Posterior vena cava (tissue), 2 donors: ENCODE data around the gene SLC29A4. TPM values are rescaled to one million over a fixed set of nuclear protein-coding genes. Genes with fewer than 3 reads are reported as not detected.
"Not testable (repeated sequence)": the region's sequence is repeated elsewhere in the genome, so short reads cannot be mapped to it uniquely, and the experiment has no call there.

ENCODE experiments used
- DNase-seq: peaks from one replicate; pipeline ENCODE4 v3.0.0-alpha.2; 2020; ENCODE audit warnings: low spot score
- intact Hi-C, 2 donors: fragments of 100-400 bp; cut with DNase I; formaldehyde crosslinking; loops; one replicate each; pipeline versions ENCODE4 v1.14.1 to v1.14.2; 2022 to 2023
- long read RNA-seq, 2 donors: library from polyadenylated mRNA; unstranded; transcript quantifications; one replicate each; pipeline ENCODE4 v2.0.0, GENCODE V29; 2020 to 2021
- total RNA-seq, 2 donors: library from RNA; stranded (reverse); fragmentation: NEBNext Ultra II Directional; extraction: Animal tissue kit (Norgen Biotek cat#: 25700); gene quantifications; one replicate each; pipeline ENCODE4 v1.2.1, GENCODE V29; 2021
- donor health status: DM: yes; HTN: yes; CAD: no.
- donor health status: DM: yes; HTN: yes; CAD: no.

Gene SLC29A4
- total RNA-seq = 1 to 10 TPM in 1 of 2 donors, under 1 TPM in 1; 0.90 to 1.4 TPM
- long read RNA-seq, donor 1, full-length matches to known transcripts = 1 of 2 reads
- long read RNA-seq, donor 1, partial matches to known transcripts = 1 of 2 reads
- long read RNA-seq, donor 1, other reads (novel, unspliced or antisense) = 0 of 2 reads
- long read RNA-seq, donor 2 = 0 reads

DNA sequence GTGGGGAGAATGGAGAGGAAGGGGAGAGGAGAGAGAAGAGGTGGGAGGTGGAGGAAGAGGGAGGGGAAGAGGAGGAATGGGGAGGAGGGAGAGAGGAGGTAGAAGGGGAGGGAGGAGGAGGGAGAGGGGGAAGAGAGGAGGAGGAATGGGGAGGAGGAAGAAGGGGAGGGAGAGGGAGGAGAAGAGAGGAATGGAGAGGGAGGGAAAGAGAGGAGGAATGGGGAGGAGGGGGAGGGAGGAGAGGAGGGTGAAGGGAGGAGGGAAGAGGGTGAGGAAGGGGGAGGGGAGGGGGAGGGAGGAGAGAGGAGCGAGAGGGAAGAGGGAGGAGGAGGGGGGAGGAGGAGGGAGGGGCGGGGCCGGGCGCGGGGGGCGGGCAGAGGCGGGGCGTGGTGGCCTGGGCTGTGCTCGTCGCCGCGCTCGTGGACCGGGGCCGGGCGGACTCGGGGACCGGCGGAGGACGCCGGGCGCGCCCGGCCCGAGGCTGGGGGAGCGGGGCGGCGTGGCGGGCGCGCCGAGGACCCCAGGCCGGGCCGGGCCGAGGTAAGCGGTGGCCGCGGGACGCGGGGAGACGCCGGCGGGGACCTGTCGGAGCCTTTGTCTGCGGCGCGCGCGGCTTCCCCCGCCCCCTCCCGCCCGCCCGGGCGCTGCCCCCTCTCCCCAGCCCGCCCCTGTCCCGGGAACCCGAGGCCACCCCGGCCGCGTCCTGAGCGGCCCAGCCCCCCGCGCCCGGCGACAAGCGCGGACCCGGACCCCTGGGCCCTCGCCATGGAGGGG is at the start of gene SLC29A4:
Gene SLC29A4 (plus strand): TSS at position 401 of the 774 bp plus-strand sequence. CDS start 4,874 bp downstream, outside the sequence.
- intact Hi-C loops = no loop called here
- DNase-seq = no peak

DNA sequence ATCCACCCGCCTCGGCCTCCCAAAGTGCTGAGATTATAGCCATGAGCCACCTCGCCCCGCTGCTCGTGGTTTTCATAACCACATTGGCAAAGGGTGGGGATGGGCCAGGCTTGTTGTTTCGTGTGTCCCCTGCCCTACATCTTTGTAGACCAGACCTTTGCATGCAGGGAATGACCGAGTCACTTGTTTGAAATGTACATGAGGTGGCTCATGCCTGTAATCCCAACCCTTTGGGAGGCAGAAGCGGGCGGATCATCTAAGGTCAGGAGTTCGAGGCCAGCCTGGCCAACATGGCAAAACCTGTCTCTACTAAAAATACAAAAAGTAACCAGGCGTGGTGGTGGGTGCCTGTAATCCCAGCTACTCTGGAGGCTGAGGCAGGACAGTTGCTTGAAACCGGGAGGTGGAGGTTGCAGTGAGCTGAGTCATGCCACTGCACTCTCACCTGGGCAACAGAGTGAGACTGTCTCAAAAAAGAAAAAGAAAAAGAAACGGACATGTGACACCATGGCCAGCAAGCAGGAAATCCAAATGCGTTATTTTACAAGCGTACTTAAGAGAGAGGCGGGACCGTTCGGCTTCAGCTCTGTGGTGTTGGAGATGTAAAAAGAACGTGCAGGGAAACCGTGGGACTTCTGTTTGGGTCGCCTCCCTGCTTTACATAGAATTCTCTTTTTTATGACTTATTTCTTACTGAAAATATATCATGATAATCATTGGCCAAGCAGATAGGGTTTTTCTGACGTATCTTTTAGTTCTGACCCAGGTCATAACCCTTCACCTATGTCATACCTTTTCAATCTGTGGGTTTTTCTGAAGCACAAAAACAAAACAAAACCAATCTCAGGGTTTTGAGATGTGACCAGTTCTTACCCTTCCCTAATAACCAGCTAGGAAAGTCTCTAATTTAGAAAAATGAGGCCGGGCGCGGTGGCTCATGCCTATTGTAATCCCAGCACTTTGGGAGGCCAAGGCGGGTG is 47.6 kb upstream of the SLC29A4 start:
- intact Hi-C loops = loop anchor here in 1 of 2 donors (5.0 kb wide), 1 partner anchor 217 kb away; no protein-coding TSS in a partner anchor
- DNase-seq = no peak

DNA sequence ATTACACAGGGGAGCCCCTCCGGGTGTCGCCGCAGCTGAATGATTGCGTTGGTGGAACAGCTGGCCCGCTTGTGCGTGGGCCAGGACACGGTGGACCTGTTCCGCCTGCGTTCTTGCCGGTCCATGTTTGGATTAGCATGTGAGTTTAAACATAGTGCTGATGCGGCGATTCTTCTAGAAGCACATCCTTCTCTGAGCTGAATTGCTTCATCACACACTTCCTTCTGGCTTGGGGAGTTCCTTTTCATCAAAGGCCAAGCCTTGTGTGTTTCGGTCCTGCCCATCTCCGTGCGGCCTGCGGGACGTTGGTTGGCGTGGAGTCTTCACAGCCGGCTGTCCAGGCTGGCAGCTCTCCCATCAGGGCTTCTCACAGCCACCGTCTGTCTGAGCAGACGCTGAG is 45.5 kb upstream of the SLC29A4 start:
- intact Hi-C loops = loop anchor here in 1 of 2 donors (5.0 kb wide), 1 partner anchor 215 kb away; no protein-coding TSS in a partner anchor
- peak; percentile 89 for DNase-seq

DNA sequence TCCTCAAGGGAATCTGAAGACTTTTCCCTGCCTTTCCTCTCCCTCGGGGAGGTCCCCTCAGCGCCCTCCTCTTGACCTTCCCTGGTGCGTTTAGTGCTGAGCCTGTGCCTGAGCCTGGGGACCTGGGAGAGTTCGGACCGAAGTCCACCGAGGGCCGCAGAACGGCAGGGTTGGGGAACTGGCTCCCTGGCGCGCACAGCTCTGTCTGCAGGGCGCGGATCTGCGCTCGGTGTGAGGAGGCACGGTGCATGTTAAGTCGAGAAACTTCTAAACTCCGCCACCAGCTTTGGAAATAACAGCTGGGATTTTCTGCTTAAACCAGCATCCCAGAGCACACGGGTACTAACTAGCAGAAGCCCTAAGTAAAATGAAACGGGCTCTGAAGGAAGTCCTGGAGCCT is 44.2 kb upstream of the SLC29A4 start:
- intact Hi-C loops = loop anchor here in 1 of 2 donors (5.0 kb wide), 1 partner anchor 214 kb away; no protein-coding TSS in a partner anchor

GRCh38 chr7:5243261-5243660 is 39.5 kb upstream of the SLC29A4 start:
- intact Hi-C loops = no loop called here
- DNase-seq = no peak

More for the DNA sequence above, 44.2 kb upstream of the SLC29A4 start:
- DNase-seq = no peak

- intact Hi-C loops = no loop called here
- peak; percentile 89 for DNase-seq
Observed at GRCh38 chr7:5248201-5248885, 34.4 kb upstream of the SLC29A4 start.

DNA sequence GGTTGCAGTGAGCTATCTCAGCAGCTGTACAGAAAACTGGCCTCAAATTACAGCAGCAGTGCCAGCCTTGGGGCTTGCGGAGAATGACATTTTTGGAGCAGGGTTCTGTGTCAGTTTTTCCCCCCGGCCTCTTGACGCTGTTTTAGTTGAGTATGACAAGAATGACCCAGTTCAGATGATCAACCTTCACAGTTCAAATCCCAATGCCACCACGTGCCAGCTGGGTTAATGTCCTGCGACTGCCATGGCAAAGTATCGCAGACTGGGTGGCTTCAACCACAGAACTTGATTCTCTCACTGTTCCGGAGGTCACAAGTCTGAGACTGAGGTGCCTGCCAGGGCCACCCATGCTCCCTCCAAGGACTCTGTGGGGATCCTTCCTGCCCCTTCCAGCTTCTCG is 32.0 kb upstream of the SLC29A4 start:
- DNase-seq, intact Hi-C loops: not testable (repeated sequence)

DNA sequence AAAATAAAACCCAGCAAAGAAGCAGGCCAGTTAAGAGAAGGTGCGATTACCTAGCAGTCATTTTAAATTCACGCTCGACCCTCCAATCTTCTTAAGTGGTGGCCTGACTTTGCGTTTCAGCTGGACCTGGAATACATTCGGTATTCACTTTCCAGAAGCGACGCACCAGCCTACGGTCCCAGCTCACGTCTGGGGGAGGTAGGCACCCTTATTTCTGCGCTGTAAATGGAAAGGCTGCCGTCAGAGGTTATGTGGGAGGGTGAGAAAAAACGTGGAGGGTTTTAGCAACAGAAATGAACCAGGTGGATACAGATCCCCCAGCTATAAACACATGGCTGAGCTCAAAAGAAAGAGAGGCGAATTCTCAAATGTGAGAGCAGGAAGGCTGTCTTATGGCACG is 29.2 kb upstream of the SLC29A4 start:
- intact Hi-C loops = not testable (repeated sequence)

DNA sequence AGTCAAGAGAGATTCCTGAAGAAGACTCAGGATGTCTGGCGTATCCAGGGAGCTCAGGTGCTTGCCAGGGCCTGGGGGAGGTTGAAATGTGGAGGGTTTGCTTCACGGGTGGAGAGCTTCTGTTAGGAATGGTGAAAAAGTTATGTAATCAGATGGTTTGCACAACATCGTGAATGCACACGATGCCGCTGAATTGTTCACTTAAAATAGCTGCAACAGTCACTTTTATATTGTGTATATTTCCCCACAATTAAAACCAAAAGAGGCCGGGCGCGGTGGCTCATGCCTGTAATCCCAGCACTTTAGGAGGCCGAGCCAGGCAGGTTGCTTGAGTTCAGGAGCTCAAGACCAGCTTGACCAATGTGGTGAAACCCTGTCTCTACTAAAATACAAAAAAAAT is 28.4 kb upstream of the SLC29A4 start:
- DNase-seq, intact Hi-C loops: not testable (repeated sequence)

More for the DNA sequence above, 29.2 kb upstream of the SLC29A4 start:
- DNase-seq = not testable (repeated sequence)

GRCh38 chr7:5255832-5256231 is 26.9 kb upstream of the SLC29A4 start:
- intact Hi-C loops = no loop called here
- no peak for DNase-seq

DNA sequence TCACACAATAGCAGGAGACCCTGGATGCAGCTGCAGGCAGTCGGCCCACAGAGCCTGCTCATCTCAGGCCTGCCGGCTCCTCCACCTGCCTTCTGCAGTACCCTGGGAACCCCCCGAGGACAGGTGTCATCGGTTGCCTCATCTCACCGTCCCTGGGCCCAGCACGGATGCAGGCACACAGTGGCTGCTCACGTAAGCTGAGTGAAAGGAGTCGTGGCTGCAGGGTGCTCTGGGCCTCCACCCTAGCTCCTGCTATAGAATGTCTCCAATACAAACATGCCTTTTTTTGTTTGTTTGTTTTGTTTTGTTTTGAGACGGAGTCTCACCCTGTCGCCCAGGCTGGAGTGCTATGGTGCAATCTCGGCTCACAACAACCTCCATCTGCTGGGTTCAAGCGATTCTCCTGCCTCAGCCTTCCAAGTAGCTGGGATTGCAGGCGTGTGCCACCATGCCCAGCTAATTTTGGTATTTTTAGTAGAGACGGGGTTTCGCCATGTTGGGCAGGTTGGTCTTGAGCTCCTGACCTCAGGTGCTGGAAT is 22.1 kb upstream of the SLC29A4 start:
- DNase-seq, intact Hi-C loops: not testable (repeated sequence)

DNA sequence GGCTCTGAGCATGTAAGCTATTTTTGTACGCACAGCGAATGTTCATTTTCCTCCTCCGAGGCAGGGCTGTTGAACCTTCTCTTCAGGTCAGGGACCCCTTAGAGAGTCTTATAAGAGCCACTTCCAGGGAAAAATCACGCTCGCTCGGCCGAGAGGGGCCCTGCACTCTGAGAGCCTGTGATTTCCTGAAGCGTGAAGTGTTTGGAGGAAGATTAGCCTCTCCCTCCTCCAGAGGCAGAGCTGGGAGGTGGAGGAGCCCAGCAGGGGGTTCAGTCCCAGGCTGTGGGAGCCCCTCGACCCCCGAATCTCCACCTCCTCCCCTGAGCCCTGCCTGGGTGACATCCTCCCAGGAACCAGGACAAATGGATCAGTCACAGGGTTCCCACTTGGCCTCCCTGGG is 19.7 kb upstream of the SLC29A4 start:
- DNase-seq = not testable (repeated sequence)
- intact Hi-C loops = loop anchor here in 1 of 2 donors (1.0 kb wide), 1 partner anchor 27 kb away; no protein-coding TSS in a partner anchor

DNA sequence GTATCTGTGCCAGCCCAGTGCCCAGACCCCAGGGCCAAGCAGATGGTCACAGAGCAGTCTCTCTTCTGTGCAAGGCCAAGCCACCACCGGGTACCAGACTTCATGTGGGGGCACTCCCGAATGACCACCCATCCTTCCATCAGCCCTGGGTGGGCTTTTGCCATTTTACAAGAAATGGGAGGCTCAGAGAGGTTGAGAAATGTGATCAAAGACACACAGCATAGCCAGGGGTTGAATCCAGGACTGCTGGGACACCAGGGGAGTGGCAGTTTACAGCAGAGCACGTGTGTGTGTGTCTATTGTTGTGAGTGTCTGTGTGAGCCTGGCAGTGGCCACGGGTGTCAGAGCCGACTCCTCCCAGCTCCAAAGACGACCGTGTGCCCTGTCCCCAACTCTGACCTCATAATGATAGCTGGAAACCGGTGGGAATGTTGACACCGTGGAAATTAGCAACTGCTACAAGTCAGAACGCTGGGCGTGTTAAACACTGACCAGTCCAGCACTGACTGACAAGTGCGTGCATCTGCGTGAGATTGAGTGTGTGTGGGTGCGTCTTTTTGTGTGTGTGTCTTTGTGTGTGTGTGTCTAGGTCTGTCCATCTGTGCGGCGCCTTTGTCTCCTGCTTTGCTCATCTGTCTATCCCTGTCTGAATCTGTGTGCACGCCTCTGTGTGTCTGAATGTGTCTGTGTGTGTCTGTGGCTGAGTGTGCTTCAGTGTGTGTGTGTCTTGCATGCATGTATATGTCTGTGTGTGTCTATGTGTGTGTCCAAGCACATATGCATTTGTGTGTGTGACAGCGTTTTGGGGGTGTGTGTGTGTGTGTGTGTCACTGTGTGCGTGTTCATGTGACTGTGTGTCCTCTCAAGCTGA is 17.2 kb upstream of the SLC29A4 start:
- DNase-seq = no peak
- intact Hi-C loops = loop anchor here in 1 of 2 donors (1.0 kb wide), 1 partner anchor 24 kb away; no protein-coding TSS in a partner anchor

GRCh38 chr7:5266191-5267028 is 16.3 kb upstream of the SLC29A4 start:
- intact Hi-C loops = loop anchor here in 1 of 2 donors (1.0 kb wide), 1 partner anchor 25 kb away; no protein-coding TSS in a partner anchor
- no peak for DNase-seq

DNA sequence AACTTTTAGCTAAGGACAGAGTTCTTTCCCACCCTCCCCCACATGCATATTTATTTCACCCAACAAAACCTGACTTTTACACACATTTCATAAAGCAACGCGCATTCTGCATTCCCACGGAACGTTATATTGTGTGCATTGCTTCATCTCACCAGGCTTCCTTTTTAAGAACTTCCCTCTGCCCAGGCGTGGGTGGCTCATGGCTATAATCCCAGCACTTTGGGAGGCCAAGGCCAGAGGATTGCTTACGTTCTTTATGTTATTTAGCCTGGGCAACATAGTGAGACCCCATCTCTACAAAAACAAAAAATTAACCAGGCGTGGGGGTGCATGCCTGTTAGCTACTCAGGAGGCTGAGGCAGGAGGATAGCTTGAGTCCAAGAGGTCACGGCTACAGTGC is 14.9 kb upstream of the SLC29A4 start:
- intact Hi-C loops = not testable (repeated sequence)
- peak; percentile 62 for DNase-seq

GRCh38 chr7:5269992-5270657 is 12.6 kb upstream of the SLC29A4 start:
- DNase-seq, intact Hi-C loops: not testable (repeated sequence)
